KOPT-K1 (cell line): ENCODE data around the gene PRKCA.
"Not testable (repeated sequence)": the region's sequence is repeated elsewhere in the genome, so short reads cannot be mapped to it uniquely, and the experiment has no call there.

ENCODE experiments used
- H3K27ac ChIP-seq: fragments of 200-600 bp; sonication (generic); 2 replicates; pipeline ENCODE4 v1.5.1; 2016; ENCODE audit warnings: antibody characterized with exemption, mild to moderate bottlenecking, low read depth, low read length; ENCODE audit not compliant: poor library complexity, severe bottlenecking
- H3K36me3 ChIP-seq: fragments of 200-600 bp; sonication (generic); 2 replicates; pipeline ENCODE4 v1.5.1; 2017; ENCODE audit warnings: antibody characterized with exemption, mild to moderate bottlenecking, low read length, moderate library complexity; ENCODE audit not compliant: insufficient read depth
- H3K9me3 ChIP-seq: fragments of 200-600 bp; sonication (generic); 2 replicates; pipeline ENCODE4 v1.5.1; 2017; ENCODE audit warnings: antibody characterized with exemption, low read length, mild to moderate bottlenecking; ENCODE audit not compliant: insufficient read depth, poor library complexity, severe bottlenecking

The PRKCA gene

DNA sequence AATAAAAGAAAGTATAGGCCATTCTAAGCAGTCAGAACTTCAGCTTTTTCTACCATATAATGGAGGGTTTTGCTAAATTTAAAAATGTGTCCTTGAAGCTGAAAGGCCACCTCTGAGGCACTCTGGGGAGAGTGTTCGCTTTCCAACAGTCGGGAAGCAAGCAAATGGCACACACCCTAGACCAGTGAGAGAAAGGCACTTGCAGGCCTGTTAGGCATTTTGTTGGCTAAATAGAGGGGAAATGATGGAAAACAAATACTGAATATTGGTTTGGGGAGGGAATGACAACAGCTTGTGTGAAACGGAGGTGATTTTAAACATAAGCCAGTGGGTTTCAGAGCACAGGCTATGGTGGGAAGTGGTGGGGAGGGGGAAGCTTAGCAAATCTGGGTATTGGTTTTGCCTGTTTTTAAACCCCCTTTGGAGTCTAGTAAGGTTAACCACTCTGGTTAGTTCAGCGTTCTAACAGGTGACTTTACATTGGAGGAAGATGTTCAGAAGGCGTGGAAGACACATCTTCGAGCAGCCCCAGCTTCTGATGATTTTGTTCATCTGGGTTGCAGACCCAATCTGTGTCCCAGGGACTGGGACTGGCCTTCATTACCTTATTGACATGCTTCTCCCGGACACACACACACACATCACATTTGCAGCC is 90.5 kb downstream of the PRKCA start:
- Histone ChIP-seq H3K27ac (peak overlapping the region; percentile 55), H3K36me3 (peaks cover 34% of the 10 kb centered on the region), H3K9me3 (no peaks in the 10 kb centered on the region)

DNA sequence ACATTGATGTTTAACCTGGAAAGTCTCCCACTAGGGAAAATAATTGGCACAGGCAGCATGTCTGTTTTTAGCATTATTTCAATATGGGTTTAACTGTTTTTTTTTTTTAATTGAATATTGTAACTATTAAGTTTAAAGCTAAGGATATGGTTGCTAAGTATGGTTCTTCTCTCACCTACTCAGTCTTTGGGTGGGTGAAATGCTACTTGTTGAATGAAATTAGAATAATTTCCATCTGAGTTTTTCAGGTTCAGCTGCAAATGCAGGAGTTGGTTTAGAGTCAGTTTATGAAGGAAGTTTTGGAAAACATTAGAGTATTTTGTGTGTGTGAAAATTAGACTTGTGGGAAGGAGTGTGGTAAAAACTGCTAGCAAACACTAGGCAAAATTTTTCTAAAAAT is 93.5 kb downstream of the PRKCA start:
- peak overlapping the region; percentile 37 for H3K27ac ChIP-seq

DNA sequence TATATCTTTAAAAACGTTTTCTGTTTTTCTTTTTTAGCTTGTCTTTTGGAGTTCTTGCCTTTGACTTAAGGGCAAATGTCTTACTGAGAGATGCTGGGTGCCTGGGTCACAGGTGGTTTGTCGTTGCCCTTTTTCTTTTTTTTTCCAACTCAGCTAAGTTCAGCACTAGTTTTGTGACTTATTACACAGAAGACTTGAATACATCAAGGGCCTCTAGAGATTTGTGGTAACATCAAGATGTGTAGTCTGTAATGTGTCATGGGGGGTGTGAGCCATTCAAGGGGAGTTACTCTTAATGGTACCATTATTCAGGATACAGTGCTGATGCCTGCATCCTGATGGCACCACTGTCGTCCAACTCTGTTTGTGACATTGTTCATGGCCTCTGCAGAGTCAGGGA is 95.1 kb downstream of the PRKCA start:
- no peaks in the 10 kb centered on the region for H3K9me3 ChIP-seq
- peaks cover 8% of the 10 kb centered on the region; the same call in 1 of the 2 replicates for H3K36me3 ChIP-seq
- H3K27ac ChIP-seq: peak overlapping the region; percentile 84

More for the DNA sequence above, 93.5 kb downstream of the PRKCA start:
- Histone ChIP-seq H3K36me3 (peaks cover 12% of the 10 kb centered on the region), H3K9me3 (no peaks in the 10 kb centered on the region)

DNA sequence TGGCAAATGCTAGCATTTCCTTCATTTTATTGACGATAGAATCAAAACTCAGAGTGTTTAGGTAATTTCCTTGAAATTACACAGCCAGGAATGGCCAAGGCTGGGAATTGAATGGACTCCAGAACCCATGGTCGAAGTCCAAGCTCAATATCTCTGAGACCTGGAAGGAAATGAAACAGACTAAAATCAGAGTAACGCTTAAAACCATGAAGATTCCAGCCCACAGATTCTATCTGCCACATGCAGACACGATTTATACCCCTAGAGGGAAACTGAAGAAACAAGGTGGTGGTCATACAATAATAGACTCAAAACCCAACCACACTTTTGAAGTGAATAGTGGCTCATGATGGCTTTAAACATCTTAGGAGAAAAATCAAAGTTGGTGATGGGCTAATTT is 95.6 kb downstream of the PRKCA start:
- peak overlapping the region; percentile 84 for H3K27ac ChIP-seq
- H3K9me3 ChIP-seq: no peaks in the 10 kb centered on the region
- H3K36me3 ChIP-seq: peaks cover 8% of the 10 kb centered on the region; the same call in 1 of the 2 replicates

DNA sequence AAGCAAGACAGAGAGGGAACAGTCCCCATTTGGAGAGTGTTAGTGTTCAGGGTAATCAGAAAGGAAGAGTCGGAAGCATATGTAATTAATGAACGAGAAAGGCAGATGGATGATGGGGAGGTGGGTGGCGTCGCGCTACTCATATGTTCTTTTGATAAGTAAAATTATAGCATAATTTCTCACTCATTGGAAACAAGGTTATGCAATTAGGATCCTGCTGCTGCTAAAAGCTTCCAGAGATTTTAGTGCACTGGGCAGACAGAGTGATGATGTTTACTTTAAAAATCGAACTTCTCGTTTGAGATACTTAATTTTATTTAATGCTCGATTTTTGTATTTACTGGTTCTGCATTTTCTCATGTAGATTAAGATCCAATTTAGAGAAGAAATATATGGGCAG is 96.2 kb downstream of the PRKCA start:
- Histone ChIP-seq H3K36me3 (0 out of 2 replicates have a peak, but pooled peaks cover 4% of the 10 kb centered on the region), H3K27ac (peak overlapping the region; percentile 84), H3K9me3 (no peaks in the 10 kb centered on the region)

DNA sequence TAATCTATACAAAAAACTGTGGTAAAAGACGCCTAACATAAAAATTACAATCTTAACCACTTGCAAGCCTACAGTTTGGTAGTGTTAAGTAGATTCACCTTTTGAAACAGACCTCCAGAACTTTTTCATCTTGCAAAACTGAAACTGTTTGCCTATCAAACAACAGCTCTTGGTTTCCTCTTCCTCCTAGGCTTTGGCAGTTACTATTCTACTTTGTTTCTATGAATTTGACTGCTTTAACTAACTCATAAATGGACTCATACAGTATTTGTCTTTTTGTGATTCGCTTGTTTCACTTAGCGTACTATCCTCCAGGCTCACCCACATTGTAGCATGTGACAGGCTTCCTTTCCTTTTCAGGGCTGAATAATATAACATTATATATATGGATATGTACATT is 97.0 kb downstream of the PRKCA start:
- Histone ChIP-seq H3K9me3 (no peaks in the 10 kb centered on the region), H3K27ac (peak overlapping the region; percentile 84), H3K36me3 (no peaks in the 10 kb centered on the region)

DNA sequence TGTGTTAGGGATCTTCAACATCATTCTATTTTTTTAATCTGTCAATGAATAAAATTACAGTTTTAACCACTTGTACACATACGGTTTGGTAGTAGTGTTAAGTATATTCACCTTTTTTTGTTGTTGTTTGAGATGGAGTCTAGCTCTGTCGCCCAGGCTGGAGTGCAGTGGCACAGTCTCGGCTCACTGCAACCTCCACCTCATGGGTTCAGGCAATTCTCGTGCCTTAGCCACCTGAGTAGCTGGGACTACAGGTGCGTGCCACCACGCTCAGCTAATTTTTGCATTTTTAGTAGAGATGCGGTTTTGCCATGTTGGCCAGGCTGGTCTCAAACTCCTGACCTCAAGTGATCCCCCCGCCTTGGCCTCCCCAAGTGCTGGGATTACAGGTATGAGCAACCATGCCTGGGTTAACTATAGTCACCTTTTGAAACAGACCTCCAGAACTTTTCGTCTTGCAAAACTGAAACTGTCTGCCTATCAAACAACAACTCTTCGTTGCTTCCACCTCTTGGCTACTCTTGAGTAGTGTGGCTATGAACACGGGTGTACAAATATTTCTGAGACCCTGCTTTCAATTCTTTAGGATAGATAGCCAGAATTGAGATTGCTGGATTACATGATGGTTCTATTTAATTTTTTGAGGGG is 97.8 kb downstream of the PRKCA start:
- not testable (repeated sequence) for H3K36me3 ChIP-seq, H3K9me3 ChIP-seq
- peak overlapping the region; percentile 84 for H3K27ac ChIP-seq

DNA sequence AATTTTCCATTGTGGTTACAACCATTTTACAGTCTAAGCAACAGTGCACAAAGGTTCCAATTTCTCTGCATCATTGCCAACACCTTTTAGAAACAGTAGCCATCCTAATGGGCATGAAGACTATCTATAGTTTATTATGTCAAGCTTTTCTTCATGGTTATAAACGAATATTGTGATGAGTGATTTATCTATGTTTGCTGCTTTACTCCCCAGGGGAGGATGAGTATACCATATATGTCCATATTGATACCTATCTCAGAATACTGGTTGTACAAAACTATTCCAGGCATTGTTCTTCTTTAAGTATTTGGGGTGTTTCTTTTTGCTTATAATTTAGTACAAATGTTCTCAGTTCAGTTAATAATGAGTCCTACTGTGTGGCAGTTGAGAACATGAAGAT is 98.3 kb downstream of the PRKCA start:
- Histone ChIP-seq H3K27ac (peak overlapping the region; percentile 84), H3K9me3 (no peaks in the 10 kb centered on the region), H3K36me3 (no peaks in the 10 kb centered on the region)

DNA sequence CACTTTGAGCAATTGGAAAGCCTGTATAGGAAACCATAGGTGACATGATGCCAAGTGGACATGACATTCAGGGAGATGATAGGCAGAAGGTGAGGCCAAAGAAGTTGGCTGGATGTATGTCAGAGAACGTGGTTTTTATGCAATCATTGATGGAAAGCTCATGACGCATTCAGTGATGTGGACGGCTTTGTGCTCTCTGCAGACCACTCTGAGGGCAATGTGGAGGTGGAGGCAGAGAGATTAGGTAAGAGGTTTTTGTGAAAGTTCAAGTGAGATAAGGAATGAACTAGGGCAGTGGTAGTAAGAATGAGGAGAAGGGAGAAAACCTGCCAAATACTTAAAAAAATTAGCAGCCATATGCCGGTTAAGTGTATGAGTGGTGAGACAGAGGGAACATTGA is 99.0 kb downstream of the PRKCA start:
- no peaks in the 10 kb centered on the region for H3K9me3 ChIP-seq
- H3K27ac ChIP-seq: peak overlapping the region; percentile 84
- no peaks in the 10 kb centered on the region for H3K36me3 ChIP-seq

DNA sequence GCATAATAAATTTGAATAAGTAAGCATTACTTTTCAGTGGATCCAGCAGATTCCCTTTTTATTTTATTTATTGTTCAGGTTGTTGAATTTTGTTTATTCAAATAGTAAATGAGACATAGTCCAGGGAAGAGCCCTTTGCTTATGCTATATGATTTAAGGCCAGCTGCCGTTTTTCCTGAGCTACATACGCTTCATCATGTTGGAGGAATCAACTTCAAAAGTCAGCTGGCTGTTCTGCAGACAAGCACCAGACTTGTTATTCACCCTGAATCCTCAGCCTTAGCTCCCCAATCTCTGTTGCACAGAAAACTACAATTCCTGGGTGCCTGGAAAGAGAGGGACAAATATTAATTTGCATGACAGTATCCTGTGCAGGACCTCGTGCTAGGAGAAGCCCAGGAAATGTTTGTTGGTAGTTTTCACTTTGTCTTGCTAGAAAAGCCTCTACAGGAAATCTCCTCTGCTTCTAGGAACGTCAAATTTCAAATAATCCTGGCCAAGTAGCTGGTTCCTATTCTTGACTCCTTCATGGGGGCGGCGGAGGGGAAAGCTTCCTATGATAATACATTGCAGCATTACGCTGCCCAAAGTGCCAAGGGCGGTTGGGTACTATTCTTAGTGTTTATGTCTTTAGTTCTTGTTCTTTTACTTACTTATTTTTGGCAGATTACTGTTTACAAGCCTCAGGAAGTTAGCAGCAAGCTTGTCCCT is 101.6 kb downstream of the PRKCA start:
- Histone ChIP-seq H3K36me3 (no peaks in the 10 kb centered on the region), H3K9me3 (no peaks in the 10 kb centered on the region), H3K27ac (peak overlapping the region; percentile 84)

DNA sequence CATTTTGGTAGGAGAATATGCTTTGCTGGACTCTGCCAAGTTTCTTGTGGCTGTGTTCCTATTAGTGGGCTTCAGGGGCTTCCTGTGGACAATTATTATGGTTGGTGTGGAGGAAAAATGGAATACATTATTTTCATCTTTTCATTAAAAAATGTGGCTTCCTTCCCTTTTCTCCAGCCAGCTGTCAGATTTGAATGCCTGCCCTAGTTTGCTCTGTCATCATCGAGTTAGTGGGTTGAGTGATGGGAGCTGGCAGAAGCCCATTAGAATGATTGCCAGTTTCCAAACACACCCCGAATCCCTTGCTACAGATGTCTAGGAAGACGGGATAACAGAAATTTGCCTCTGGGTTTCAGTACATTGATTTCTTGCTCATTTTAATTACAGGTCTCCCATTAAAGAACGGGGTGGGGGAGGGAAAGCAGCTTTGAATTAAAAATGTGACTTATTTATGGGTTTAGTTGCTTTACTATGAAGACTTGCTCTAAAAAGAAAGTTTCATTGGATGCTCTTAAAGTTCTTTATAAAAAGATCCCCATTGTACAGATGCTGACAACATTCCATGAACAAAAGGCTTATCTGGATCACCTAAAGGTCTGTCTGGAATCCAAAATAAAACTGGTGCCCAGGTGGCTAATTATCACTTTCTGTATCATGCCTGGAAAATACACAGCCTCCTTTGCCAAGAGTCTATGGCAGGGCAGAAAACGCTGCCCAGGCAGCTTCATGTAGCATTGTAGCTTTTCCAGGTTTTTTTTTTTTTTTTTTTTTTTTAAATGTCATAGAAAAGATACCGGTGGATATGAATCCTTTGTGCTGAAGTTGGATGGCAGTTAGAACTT is 103.6 kb downstream of the PRKCA start:
- Histone ChIP-seq H3K36me3 (no peaks in the 10 kb centered on the region), H3K9me3 (no peaks in the 10 kb centered on the region), H3K27ac (peak overlapping the region; percentile 84)

DNA sequence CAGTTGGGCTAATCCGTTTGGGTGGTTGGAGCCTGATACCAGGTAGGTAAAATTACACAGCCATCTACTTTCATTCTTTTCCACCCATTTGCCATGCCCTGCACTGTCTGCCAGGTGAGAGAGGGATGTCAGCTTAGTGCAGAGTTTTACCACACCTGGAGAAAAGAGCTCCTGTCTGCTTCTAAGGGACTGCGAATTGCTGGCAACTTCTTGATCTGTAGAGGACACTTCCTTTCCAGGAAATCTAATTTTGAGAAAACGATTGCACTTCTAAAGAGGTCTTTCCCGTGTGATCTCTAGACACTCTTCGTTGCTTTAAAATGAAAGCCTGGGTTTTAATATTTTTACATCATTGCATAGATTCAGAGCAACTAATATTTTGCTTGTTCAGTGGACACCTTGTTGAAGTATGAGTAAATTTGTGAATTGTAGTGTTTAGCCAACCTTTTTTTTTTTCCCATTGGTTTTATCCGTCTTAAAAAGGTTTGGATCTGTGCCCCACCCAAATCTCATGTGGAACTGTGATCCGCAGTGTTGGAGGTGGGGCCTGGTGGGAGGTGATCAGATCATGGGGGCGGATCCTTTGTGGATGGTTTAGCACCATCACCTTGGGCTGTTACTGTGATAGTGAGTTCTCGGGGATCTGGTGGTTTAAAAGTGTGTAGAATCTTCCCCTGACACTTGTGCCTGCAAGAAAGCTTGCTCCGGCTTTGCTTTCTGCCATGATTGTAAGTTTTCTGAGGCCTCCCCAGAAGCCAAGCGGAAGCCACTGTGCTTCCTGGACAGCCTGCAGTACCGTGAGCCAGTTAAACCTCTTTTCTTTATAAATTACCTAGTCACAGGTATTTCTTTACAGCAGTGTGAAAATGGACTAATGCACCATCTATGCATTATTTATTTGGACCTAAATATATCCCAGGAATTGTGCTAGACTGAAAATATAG is 104.6 kb downstream of the PRKCA start:
- H3K36me3 ChIP-seq: no peaks in the 10 kb centered on the region
- H3K27ac ChIP-seq: peak overlapping the region; percentile 84
- H3K9me3 ChIP-seq: no peaks in the 10 kb centered on the region

DNA sequence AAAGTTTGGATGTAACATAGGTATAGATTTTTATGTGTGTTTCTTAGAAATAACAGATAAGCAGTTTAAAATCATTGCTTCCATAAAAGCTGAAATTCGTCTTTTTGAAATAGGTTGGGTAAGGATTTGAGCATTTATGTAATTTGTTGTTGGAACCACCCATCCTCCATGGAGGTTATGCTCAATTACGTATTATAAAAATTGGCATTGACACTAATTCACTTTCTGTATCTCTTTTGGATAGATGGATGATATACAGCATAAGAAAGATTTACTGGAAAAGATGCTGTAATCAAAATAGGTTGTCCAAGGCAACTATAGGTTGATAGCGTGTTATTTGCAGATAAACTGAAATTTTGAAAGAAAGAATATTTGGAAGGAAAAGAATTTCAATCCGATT is 105.5 kb downstream of the PRKCA start:
- Histone ChIP-seq H3K27ac (peak overlapping the region; percentile 84), H3K36me3 (no peaks in the 10 kb centered on the region), H3K9me3 (no peaks in the 10 kb centered on the region)

DNA sequence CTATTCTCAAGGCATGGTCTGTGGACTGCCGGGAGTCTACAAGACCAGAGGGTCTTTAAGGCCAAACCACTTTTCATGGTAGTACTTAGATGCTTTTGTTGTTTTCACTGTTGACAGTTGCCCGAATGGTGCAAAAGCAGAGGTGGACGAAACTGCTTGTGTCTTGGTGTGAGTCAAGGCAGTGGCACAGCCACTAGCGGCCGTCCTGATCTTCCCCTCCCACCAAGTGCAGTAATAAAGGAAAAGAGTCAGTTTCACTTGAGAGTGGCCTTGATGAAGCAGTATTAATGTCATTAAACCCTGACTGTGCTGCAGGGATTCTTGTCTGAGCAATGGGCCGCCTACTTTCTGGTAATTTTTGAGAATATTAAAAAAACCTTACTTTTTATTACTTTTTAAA is 109.1 kb downstream of the PRKCA start:
- no peak overlapping the region for H3K27ac ChIP-seq
- H3K9me3 ChIP-seq: no peaks in the 10 kb centered on the region
- no peaks in the 10 kb centered on the region for H3K36me3 ChIP-seq
